Left ventricle myocardium superior (tissue), 1 donor: Measurements from ENCODE around the gene PTS. TPM values are rescaled to one million over a fixed set of nuclear protein-coding genes. Genes with fewer than 3 reads are reported as not detected.
"Not testable (repeated sequence)": the region's sequence is repeated elsewhere in the genome, so short reads cannot be mapped to it uniquely, and the experiment has no call there.

Experiments used
- ATAC-seq: fragments of 200-7000 bp; cut with Tn5 transposase; one replicate; pipeline ENCODE4 v1.9.1; 2020; ENCODE audit warnings: mild to moderate bottlenecking, moderate library complexity
- DNase-seq: peaks from one replicate; pipeline ENCODE4 v3.0.0-alpha.2; 2020
- intact Hi-C: fragments of 100-400 bp; cut with micrococcal nuclease; formaldehyde crosslinking; loops from one replicate; pipeline ENCODE4 v1.11.0; 2022
- long read RNA-seq: library from polyadenylated mRNA; unstranded; transcript quantifications from one replicate; pipeline ENCODE4 v2.0.0, GENCODE V29; 2021
- total RNA-seq: library from RNA; stranded (reverse); fragmentation: NEBNext Ultra II Directional; extraction: Animal tissue kit (Norgen Biotek cat#: 25700); gene quantifications from one replicate; pipeline ENCODE4 v1.2.1, GENCODE V29; 2021
- donor health status: DM: no; HTN: yes; CAD: no; lungs with severe emphysema.

The PTS gene
- 25.2 TPM for total RNA-seq
- long read RNA-seq, transcript PTS-207 (5 exons, 846 nt): major isoform, 15 of 20 reads
- long read RNA-seq, partial matches to known transcripts: 0 of 20 reads
- long read RNA-seq, other reads (novel, unspliced or antisense): 3 of 20 reads

DNA sequence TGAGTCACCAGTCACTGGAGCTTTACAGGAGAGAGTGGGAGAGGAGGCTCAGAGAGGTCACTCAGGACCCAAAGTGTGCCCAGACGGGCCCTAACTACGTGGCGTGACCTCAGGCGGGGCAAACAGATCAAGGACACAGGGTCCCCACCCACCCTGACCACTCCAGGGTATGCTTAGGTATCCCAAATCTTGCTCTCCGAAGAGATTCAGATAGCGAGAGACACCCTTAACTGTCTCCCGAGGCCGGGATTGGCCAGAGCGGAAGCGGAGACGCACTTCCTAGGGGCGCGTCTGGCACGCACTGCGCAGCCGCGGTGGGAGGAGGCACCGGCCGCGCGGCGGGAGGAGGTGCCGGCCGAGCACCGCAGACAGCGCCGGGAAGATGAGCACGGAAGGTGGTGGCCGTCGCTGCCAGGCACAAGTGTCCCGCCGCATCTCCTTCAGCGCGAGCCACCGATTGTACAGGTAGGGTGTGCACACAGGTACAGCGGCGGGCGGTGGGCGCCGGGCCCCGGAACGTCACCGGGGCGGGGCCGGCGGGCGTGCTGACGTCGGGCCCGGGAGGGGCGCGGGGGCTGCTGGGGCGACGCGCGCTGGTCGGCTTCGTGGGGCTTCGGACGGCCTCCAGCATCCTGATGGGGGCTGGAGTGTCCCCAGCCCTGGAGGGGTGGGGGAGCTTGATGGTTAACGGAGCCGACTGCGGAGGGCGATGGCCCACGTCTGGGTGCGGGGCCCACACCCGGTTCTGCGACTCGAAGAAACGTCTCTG lies at the start of gene PTS:
TSS of gene PTS (plus strand) at position 367 of the 769 bp plus-strand sequence. CDS start at position 383, 16 bp downstream.
- intact Hi-C loops: no loop called here
- peak; percentile 98 for ATAC-seq
- peak; percentile 93 for DNase-seq

DNA sequence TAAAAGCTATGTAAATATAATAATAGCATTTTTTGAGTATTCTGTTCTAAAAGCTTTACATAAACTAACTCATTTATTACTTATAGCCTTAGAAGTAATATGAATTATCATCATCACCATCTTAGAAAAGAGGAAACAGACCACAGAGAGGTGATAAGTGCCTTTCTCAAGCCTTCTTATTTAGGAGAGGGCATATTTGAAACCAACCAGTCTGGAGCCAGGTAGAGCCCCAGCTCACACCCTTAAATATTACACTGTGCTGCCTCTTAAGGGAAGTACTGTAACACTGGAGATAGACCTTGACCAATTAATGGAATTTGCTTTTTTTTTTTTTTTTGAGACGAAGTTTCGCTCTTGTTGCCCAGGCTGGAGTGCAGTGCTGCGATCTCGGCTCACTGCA lies 48.6 kb upstream of the PTS start:
- no peak for DNase-seq
- intact Hi-C loops: no loop called here

DNA sequence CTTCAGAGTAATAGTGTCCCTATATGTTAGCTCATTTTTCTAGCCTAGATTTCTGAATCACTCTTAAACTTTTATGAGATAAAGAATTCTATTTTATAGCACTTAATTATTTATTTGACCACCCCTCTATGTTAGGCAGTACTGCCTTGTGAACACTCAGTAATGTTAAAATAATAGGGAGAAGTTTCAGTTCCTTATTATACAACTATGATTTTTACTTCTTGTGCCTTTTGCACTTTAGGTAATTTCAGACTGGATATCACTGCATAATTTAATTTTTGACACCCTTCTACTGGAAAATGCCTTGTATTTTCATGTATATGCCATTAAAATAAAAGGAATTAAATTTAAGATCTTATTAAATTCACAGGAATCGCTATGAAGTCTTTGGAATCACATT lies 47.8 kb upstream of the PTS start:
- ATAC-seq: no peak
- intact Hi-C loops: no loop called here

More for the DNA sequence above, 48.6 kb upstream of the PTS start:
- ATAC-seq: peak; percentile 9

DNA sequence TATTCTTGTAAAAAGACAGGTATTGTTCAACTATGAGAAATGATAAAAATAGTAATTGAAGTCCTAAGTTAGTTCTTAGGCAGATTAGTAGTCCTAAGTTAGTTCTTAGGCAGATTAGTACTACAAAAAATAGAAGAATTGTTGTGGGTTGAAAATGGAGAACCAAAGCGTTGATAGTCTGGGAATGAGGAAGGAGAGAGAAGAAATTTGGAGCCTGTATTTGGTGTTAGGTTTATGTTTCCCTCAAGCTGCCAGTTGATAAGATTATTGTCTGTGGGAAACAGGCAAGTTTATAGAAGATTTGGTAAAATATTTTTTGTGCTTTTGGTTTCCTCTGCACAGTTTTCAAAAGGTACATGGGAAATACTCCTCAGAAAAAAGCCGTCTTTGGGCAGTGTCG lies 47.3 kb upstream of the PTS start:
- ATAC-seq (no peak), DNase-seq (no peak)
- intact Hi-C loops: no loop called here

More for the DNA sequence above, 47.8 kb upstream of the PTS start:
- DNase-seq: no peak

DNA sequence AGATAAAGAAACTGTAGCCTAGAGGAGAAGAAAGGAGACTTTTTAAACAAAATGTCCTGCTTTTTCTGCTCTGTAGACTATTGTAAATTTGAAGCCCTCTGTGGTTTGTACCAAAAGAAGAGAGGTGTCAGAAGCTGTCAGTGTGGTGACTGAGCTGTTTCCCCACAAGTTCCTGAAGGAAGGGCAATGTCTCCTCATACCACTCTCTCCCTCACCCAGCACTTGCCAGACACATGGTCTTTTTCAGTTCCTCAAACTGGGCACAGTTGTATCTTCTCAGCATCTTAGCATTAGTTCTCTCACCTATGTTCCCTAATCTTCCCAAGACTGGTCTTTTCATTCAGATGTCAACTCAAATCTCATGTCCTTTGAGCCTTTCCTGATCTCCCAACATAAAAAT lies 46.6 kb upstream of the PTS start:
- DNase-seq (no peak), ATAC-seq (peak; percentile 9)
- intact Hi-C loops: no loop called here

DNA sequence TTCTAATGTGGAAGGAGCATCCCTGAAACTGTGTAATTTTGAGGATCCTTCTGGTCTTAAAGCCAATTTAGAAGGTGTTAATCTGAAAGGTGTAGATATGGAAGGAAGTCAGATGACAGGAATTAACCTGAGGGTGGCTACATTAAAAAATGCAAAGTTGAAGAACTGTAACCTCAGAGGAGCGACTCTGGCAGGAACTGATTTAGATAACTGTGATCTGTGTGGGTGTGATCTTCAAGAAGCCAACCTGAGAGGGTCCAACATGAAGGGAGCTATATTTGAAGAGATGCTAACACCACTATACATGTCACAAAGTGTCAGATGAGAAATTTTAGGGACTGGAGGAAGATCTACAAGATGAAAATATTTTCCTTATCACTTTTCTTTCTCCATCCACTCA lies 43.4 kb upstream of the PTS start:
- ATAC-seq (no peak), DNase-seq (no peak)
- intact Hi-C loops: no loop called here

DNA sequence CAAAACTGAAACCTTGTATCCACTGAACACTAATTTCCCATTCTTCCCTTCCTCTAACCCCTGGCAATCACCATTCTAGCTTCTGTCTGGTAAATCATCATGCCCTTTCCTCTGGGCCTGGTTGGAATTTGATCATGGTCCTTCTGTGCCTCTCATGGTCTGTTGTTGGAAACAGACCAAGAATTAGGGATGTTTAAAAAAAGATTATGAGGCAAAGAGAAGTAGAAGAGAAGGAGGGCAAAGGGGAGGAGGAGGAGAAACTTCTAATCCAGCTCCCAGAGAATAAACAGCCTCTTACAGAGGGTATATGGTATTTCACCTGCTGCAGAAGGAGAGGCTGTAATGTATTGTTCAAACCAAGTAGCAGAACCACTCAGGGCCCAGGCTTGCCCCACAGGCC lies 40.3 kb upstream of the PTS start:
- DNase-seq: no peak
- intact Hi-C loops: no loop called here
- peak; percentile 86 for ATAC-seq

DNA sequence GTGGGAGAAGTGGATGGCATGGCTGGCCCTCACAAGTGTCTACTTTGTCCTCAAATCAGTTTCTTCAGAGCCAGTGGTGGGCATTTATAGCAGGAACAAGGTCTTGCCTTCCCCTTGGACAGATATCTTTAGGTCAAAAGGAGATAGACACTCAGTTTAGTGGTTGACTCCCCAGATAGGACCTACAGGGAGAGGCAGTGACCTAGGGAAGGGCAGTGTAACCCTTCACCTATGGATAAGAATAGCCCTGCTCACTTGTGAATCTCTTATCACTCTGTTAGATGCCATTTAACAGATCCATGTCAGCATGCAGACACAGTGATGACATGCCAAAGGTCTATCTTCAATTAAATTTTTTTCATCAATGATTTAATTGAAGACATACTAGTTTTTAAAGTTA lies 39.9 kb upstream of the PTS start:
- intact Hi-C loops: no loop called here
- ATAC-seq: peak; percentile 46
- DNase-seq: no peak

DNA sequence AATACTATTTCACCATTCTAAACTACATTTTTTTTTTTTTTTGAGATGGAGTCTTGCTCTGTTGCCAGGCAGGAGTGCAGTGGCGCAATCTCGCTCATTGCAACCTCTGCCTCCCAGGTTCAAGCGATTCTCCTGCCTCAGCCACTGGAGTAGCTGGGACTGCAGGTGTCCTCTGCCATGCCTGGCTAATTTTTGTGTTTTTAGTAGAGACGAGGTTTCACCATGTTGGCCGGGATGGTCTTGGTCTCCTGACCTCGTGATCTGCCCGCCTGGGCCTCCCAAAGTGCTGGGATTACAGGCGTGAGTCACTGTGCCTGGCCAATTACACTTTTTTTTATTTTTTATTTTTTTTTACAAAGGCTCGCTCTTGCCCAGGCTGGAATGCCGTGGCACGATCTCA lies 31.1 kb upstream of the PTS start:
- DNase-seq, ATAC-seq, intact Hi-C loops: not testable (repeated sequence)

DNA sequence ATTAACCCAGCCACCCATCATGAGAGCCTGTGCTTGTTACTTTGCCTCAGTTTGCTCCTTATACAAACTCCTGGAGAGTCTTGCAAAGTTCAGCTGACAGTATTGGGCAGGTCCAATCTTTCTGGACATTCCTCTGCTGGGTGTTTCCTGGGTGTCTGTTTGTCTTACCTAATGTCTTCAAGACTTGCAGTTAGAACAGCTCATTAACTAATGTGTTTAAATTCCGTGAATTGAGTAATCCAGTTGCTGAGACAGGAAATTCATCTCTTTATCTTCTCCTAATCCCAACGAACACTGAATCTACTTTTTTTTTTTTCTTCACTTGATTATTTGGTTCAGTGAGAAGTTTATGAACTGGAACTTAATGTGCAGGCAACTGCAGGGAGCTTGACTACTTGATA lies 30.3 kb upstream of the PTS start:
- intact Hi-C loops: no loop called here
- DNase-seq: no peak
- ATAC-seq: no peak

DNA sequence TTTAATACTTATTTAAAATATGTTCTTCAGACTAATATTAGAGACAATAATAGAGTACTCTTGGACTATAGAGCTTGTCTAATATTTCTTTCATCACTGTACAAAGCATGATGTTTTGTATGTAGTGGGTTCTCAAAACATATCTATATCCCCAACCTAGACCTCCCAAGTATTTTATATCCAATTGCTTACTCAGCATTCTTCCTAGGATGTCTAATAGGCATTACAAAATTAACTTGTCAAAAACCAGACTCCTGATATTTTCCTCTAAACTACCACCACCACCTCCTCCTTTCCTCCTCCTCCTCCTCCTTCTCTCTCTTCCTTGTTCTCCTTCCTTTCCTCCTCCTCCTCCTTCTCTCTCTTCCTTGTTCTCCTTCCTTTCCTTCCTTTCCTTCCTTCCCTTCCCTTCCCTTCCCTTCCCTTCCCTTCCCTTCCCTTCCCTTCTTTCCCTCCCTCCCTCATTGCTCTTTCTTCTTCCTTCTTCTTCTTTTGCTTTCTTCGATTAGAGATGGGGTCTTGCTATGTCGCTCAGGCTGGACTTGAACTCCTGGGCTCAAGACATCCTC lies 29.6 kb upstream of the PTS start:
- intact Hi-C loops: no loop called here
- ATAC-seq (no peak), DNase-seq (no peak)

DNA sequence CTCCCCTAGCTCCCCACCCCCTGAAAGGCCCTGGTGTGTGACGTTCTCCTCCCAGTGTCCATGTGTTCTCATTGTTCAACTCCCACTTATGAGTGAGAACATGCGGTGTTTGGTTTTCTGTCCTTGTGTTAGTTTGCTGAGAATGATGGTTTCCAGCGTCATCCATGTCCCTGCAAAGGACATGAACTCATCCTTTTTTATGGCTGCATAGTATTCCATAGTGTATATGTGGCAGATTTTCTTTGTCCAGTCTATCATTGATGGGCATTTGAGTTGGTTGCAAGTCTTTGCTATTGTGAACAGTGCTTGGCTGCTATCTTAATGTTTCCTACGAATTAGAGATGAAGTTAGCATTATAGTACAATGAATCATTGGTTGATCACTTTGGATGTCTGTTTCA lies 27.1 kb upstream of the PTS start:
- ATAC-seq, intact Hi-C loops, DNase-seq: not testable (repeated sequence)

DNA sequence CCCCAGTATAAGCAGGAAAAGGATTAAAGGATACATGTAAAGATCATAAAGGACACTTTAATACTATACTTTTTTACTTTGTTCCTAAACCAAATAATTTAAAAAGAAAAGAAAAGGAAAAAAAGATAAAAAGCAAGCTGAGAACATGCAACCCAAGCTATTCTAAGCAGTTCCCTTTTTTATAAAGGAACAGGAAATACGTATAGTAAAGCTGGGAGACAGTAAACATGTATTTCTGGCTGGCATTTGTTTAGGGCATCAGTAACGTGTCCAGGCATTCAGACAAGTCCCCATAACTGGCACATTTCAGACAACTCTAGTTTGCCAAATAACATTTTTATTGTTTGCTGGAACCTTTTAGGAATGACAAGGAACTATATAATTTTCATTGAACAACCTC lies 26.0 kb upstream of the PTS start:
- DNase-seq: no peak
- intact Hi-C loops: no loop called here
- ATAC-seq: no peak

DNA sequence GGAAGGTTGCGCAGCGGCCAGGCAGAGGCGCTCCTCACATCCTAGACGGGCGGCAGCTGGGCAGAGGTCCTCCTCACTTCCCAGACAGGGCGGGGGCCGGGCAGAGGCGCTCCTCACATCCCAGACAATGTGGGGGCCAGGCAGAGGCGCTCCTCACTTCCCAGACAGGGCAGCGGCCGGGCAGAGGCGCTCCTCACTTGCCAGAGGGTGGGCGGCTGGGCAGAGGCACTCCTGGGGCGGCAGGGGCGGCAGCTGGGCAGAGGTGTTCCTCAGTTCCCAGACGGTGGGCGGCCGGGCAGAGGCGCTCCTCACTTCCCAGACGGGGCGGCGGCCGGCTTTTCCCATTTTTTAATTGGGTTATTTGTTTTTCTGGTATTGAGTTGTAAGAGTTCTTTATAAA lies 20.2 kb upstream of the PTS start:
- no peak for DNase-seq
- no peak for ATAC-seq
- intact Hi-C loops: no loop called here

DNA sequence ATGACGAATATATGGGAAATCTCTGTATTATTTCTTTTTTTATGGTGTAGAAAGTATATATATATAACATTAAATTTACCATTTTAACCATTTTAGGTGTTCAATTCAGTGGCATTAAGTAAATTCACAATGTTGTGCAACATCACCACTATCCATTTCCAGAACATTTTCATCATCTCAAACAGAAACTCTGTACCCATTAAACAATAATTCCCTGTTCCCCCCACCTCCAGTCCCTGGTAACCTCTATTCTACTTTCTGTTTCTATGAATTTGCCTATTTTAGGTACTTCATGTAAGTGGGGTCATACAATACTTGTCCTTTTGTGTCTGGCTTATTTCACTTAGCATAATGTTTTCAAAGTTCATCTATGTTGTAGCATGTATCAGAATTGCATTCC lies 15.3 kb upstream of the PTS start:
- DNase-seq (no peak), ATAC-seq (no peak)
- intact Hi-C loops: loop anchor here (5.0 kb wide), 1 partner anchor 166 kb away; no protein-coding TSS in a partner anchor

DNA sequence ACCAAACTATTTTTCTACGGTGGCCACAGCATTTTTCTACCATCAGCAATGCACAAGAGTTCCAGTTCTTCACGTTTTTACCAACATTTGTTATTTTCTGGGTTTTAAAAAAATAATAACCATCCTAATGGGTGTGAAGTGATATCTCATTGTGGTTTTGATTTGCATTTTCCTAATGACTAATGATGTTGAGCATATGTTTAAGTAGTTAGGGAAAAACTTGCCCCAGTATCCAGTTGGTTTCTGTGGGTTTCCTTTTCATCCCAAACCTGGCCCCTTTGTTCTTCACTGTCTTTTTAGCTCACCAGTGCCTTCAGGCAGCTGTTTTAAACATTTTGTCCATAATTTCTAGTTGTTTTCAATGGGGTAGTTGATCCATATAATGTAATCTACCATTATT lies 14.7 kb upstream of the PTS start:
- intact Hi-C loops: loop anchor here (5.0 kb wide), 1 partner anchor 166 kb away; no protein-coding TSS in a partner anchor
- ATAC-seq: no peak
- DNase-seq: no peak

DNA sequence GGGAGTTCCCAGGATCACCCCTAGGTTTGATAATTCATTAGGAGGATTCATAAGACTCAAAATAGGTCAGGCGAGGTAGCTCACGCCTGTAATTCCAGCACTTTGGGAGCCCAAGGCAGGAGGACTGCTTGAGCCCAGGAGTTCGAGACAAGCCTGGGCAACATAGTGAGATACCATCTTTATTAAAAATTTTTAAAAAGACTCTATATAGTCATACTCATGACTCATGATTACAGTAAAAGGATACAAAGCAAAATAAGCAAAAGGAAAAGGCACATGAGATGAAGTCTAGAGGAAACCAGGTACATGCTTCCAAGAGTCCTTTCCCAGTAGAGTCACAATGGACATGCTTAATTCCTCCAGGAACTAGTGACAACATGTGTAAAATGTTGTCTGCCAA lies 13.9 kb upstream of the PTS start:
- DNase-seq: no peak
- intact Hi-C loops: loop anchor here (5.0 kb wide), 1 partner anchor 165 kb away; no protein-coding TSS in a partner anchor
- ATAC-seq: no peak

DNA sequence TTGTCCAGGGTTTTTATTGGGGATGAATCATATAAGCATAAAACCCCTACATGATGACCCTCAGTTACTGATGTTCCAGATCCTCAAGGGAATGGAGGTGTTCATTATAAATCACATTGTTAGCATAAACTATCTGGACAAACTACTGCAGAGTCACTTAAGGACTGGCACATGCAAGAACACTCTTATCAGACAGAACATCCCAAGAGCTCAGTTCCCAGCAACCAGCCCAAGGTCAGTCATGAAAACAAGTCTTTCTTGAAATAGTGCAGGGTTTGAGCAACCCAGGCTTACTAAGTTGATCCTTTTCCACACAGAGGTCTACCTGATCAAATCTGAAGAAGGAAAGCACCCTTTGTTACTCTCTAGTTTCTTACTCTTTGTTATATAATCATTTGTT lies 13.5 kb upstream of the PTS start:
- ATAC-seq: peak; percentile 55
- DNase-seq: no peak
- intact Hi-C loops: loop anchor here (5.0 kb wide), 1 partner anchor 165 kb away; no protein-coding TSS in a partner anchor

DNA sequence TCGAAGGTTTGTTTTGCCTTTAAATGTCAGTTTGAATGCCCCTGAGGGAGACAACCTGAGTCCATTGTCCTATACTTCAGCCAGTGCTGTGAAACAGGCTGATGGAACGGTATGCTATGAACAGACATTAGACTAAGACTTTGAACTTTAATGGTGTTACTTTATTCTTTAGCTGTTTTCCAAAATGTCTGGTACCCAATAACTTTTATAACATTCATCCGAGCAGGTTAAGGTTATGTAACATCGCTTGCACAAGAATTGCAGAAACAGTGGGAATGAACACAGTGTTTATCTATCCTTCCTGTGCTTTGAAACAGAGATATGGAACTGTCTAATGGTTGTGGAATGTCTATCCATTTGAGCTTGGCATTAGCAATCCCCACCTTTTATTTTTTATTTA lies 12.5 kb upstream of the PTS start:
- DNase-seq (no peak), ATAC-seq (no peak)
- intact Hi-C loops: loop anchor here (5.0 kb wide), 1 partner anchor 164 kb away; no protein-coding TSS in a partner anchor

DNA sequence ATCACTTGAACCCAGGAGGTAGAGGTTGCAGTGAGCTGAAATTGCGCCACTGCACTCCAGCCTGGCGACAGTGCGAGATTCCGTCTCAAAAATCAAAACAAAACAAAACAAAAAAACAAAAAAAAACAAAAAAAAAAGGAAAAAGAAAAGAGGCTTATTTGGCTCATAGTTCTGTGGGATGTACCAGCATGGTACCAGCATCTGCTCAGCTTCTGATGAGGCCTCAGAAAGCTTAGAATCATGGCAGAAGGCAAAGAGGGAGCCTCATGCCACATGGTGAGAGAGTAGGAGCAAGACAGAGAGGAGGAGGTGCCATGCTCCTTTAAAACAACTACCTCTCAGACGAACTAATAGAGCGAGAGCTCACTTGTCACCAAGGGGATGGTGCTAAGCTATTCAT lies 10.6 kb upstream of the PTS start:
- intact Hi-C loops: no loop called here
- no peak for DNase-seq
- ATAC-seq: no peak
